ENCODE results near the gene GRM4.

DNA sequence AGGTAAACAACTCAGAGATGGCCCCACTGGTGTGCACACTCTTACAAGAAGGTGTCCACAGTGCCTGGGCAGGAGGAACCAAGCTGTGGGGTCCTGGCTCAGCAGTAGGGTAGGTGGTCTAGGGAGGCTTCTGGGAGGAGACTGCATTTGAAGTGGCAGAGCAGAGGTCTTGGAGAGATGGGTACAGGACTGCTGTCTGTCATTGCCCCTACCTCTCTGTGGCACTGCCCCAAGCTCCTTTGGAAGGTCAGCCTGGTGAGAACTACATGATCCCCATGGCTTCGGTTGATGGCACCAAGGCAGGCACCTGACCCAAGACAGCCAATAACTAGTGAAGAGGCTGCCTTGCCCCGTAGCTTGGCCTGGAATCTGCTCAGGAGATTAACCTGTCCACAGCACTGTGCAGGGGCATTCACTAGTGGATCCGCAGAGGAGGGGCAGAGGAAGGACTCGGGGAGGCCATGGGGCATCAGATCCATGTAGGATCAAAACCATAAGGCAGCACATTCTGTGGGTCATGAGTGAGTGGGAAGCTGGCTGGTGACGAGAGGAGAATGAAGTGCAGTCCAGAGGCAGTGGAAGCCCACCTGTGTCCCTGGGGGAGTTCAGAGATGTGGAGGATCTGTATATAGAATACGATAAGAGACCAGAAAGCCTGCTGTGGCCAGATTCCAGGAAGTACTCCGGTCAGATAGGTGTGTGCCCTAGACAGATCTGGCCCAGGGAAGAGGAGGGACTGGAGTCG, 162.0 kb downstream of the GRM4 start:
- TF ChIP-seq, protein P1, sequence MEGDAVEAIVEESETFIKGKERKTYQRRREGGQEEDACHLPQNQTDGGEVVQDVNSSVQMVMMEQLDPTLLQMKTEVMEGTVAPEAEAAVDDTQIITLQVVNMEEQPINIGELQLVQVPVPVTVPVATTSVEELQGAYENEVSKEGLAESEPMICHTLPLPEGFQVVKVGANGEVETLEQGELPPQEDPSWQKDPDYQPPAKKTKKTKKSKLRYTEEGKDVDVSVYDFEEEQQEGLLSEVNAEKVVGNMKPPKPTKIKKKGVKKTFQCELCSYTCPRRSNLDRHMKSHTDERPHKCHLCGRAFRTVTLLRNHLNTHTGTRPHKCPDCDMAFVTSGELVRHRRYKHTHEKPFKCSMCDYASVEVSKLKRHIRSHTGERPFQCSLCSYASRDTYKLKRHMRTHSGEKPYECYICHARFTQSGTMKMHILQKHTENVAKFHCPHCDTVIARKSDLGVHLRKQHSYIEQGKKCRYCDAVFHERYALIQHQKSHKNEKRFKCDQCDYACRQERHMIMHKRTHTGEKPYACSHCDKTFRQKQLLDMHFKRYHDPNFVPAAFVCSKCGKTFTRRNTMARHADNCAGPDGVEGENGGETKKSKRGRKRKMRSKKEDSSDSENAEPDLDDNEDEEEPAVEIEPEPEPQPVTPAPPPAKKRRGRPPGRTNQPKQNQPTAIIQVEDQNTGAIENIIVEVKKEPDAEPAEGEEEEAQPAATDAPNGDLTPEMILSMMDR (IDR thresholded peaks at IDR 0.05 in 8 of 11, conservative IDR thresholded peaks at IDR 0.05 in 3 of 11) = no peak
- TF ChIP-seq POLR2A (IDR thresholded peaks at IDR 0.05) = no peak
- no peak for TF ChIP-seq POLR2AphosphoS5 (IDR thresholded peaks at IDR 0.05)
